Endothelial cell (in vitro differentiated cells): ENCODE data around the gene DCTD. TPM values are rescaled to one million over a fixed set of nuclear protein-coding genes. Genes with fewer than 3 reads are reported as not detected.

Source experiments
- DNase-seq: peaks from one replicate; pipeline ENCODE4 v3.0.0; 2021; ENCODE audit warnings: low spot score
- H3K27ac Mint-ChIP-seq: one replicate; pipeline ENCODE4 v1.8.0; 2021; ENCODE audit warnings: mixed read lengths, inconsistent platforms; ENCODE audit not compliant: unreplicated experiment
- H3K27me3 Mint-ChIP-seq: one replicate; pipeline ENCODE4 v1.8.0; 2021; ENCODE audit warnings: mild to moderate bottlenecking, moderate library complexity, mixed read lengths, inconsistent platforms; ENCODE audit not compliant: unreplicated experiment
- H3K36me3 Mint-ChIP-seq: one replicate; pipeline ENCODE4 v1.8.0; 2021; ENCODE audit warnings: mild to moderate bottlenecking, low read depth, mixed read lengths, inconsistent platforms; ENCODE audit not compliant: unreplicated experiment
- H3K4me1 Mint-ChIP-seq: one replicate; pipeline ENCODE4 v1.8.0; 2021; ENCODE audit warnings: mild to moderate bottlenecking, mixed read lengths, inconsistent platforms; ENCODE audit not compliant: unreplicated experiment
- H3K4me3 Mint-ChIP-seq: one replicate; pipeline ENCODE4 v1.8.0; 2021; ENCODE audit warnings: mild to moderate bottlenecking, mixed read lengths, inconsistent platforms; ENCODE audit not compliant: unreplicated experiment
- H3K9me3 Mint-ChIP-seq: one replicate; pipeline ENCODE4 v1.8.0; 2021; ENCODE audit warnings: mixed read lengths, inconsistent platforms; ENCODE audit not compliant: unreplicated experiment
- total RNA-seq: library from RNA; stranded (reverse); fragmentation: NEBNext Ultra II Directional; extraction: Animal tissue kit (Norgen Biotek cat#: 25700); gene quantifications from one replicate; pipeline ENCODE4 v1.2.1, GENCODE V29; 2021; ENCODE audit not compliant: unreplicated experiment
- TF ChIP-seq, protein P1 (sequence below): fragments of 200-600 bp; sonication (generic); IDR thresholded peaks from one replicate; pipeline ENCODE4 v1.5.0; 2021; ENCODE audit warnings: antibody characterized with exemption; ENCODE audit not compliant: unreplicated experiment

The DCTD gene
- total RNA-seq, 1 donor from 2014 or later = 115 TPM

DNA sequence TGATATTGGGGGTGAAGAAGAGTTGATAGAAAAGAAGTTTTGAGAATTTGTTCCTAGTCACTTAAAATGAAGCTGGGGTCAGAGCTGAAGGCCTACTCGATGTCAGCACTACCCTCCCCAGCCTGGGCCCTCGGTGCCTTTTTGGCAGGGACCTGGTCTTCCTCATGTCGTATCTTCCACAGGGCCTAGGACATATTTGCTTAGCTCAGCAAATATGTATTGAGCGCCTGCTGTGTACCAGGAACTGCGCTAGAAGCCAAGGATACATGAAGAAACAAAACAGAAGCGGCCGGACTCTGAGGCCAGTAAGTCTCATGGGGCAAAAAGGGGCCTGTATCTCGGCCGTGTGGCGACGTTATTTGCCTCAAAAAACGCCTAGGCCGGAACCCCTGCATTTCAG is 44.3 kb downstream of the DCTD start:
- Mint-ChIP-seq H3K4me3 (no peak overlapping the region), H3K27ac (no peak overlapping the region), H3K9me3 (no peaks in the 10 kb centered on the region), H3K27me3 (no peaks in the 10 kb centered on the region), H3K4me1 (peaks cover 3% of the 10 kb centered on the region), H3K36me3 (peaks cover 8% of the 10 kb centered on the region)
- no peak for DNase-seq
- TF ChIP-seq, protein P1, sequence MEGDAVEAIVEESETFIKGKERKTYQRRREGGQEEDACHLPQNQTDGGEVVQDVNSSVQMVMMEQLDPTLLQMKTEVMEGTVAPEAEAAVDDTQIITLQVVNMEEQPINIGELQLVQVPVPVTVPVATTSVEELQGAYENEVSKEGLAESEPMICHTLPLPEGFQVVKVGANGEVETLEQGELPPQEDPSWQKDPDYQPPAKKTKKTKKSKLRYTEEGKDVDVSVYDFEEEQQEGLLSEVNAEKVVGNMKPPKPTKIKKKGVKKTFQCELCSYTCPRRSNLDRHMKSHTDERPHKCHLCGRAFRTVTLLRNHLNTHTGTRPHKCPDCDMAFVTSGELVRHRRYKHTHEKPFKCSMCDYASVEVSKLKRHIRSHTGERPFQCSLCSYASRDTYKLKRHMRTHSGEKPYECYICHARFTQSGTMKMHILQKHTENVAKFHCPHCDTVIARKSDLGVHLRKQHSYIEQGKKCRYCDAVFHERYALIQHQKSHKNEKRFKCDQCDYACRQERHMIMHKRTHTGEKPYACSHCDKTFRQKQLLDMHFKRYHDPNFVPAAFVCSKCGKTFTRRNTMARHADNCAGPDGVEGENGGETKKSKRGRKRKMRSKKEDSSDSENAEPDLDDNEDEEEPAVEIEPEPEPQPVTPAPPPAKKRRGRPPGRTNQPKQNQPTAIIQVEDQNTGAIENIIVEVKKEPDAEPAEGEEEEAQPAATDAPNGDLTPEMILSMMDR = no peak

DNA sequence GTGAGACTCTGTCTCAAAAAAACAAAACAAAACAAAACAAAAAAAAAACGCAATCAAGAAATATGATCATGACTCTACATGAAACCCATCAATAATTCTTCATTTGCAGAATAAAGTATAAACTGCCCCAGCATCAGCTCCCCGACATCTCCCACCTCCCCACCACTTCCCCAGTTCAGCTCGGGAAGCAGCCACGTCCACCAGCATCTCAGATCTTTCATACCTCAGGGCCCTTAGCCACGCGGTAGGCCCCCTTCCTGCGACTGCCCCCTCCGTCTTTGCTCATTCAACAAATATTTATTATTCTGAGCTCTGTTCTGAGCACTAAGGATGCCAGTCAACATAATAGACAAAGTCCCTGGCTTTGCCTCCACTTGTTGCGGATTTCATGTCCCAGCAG is 45.6 kb downstream of the DCTD start:
- no peak overlapping the region for H3K27ac Mint-ChIP-seq
- H3K27me3 Mint-ChIP-seq = no peaks in the 10 kb centered on the region
- no peak overlapping the region for H3K4me3 Mint-ChIP-seq

DNA sequence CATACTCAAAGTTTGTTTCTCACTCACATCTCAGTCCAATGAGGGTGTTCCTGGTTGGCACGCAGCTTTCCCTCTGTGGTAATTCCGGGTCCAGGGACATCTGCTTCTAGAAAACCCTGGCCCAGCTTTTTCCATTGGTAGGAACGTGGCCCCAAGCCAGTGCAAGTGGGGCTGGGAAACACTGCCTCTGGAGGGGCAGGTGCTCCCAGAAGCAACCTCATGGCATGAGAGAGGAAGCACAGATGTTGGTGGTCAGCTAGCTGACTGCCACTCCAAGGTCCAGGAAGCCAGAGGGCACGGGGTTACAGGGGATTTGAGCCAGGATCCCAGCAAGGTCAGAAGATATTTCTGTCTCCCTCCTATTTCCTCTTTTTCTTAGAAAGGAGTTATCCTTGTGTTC is 47.5 kb downstream of the DCTD start:
- DNase-seq = no peak
- H3K4me1 Mint-ChIP-seq = peaks cover 19% of the 10 kb centered on the region
- peaks cover 2% of the 10 kb centered on the region for H3K27me3 Mint-ChIP-seq
- H3K36me3 Mint-ChIP-seq = no peaks in the 10 kb centered on the region
- H3K9me3 Mint-ChIP-seq = no peaks in the 10 kb centered on the region
- TF ChIP-seq, protein P1 = no peak
- H3K4me3 Mint-ChIP-seq = no peak overlapping the region
- H3K27ac Mint-ChIP-seq = no peak overlapping the region

More for the DNA sequence above, 45.6 kb downstream of the DCTD start:
- no peaks in the 10 kb centered on the region for H3K9me3 Mint-ChIP-seq
- DNase-seq = no peak
- TF ChIP-seq, protein P1 = no peak
- H3K4me1 Mint-ChIP-seq = peaks cover 10% of the 10 kb centered on the region
- no peaks in the 10 kb centered on the region for H3K36me3 Mint-ChIP-seq

DNA sequence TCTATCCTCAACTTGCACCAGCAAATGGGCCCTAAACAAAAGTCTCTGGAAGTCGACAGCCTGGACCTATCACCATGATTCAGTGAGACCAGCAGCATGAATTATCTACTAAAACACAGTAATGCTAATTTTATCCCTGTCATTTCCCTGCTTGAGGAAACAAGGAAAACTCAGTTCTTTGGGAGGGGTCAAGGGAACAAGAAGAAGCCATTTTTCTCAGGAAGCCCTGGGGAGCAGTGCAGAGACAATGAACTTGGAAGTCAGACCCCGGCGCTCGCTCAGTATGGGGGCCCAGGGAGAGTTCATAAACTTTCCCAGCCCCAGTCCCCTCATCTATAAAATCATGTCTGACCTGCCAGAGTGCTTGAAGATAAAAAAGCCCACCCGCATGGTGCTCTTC is 50.4 kb downstream of the DCTD start:
- Mint-ChIP-seq H3K9me3 (no peaks in the 10 kb centered on the region), H3K4me1 (peaks cover 32% of the 10 kb centered on the region), H3K4me3 (no peak overlapping the region), H3K27me3 (peaks cover 2% of the 10 kb centered on the region), H3K36me3 (no peaks in the 10 kb centered on the region), H3K27ac (no peak overlapping the region)
- no peak for DNase-seq
- TF ChIP-seq, protein P1 = no peak

DNA sequence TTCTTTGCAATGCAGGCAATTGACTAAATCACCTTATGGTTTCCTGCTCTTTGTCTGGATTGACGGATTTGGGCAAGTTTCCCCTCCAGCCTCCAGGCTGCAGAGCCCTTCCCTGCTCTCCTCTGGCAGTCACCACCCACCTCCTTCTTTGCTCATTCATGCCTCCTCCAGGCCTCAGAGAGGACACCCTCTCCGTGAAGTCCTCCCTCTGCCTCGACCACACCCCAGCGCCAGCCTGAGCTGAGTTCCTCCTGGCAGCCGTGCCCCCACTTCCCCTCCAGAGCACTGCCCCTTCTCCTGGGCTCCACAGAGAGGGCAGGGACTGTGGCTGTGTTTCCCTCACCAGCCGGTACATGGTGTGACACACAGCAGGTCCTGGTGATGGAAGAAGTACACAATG is 53.7 kb downstream of the DCTD start:
- no peak overlapping the region for H3K27ac Mint-ChIP-seq
- DNase-seq = no peak
- H3K27me3 Mint-ChIP-seq = peaks cover 2% of the 10 kb centered on the region
- H3K4me3 Mint-ChIP-seq = no peak overlapping the region
- no peaks in the 10 kb centered on the region for H3K9me3 Mint-ChIP-seq
- H3K36me3 Mint-ChIP-seq = no peaks in the 10 kb centered on the region
- peaks cover 29% of the 10 kb centered on the region for H3K4me1 Mint-ChIP-seq
- TF ChIP-seq, protein P1 = no peak
